Psoas muscle (tissue), 8 donors: ENCODE measurements around the gene ZDHHC19. TPM values are rescaled to one million over a fixed set of nuclear protein-coding genes. Genes with fewer than 3 reads are reported as not detected.
"Not testable (repeated sequence)": the region's sequence is repeated elsewhere in the genome, so short reads cannot be mapped to it uniquely, and the experiment has no call there.

Experiments
- ATAC-seq, 4 donors: fragments of 200-7000 bp; cut with Tn5 transposase; one replicate each; pipeline ENCODE4 v1.9.1; 2020; ENCODE audit warnings: moderate library complexity in 3 of 4, mild to moderate bottlenecking in 2 of 4
- DNase-seq, 2 donors: peaks; one replicate each; pipeline ENCODE4 v3.0.0-alpha.2; 2020
- H3K27ac ChIP-seq: fragments of 200-600 bp; one replicate; pipeline ENCODE4 v1.8.0; 2022
- H3K27me3 ChIP-seq, 3 donors: fragments of 200-600 bp in 1 of 3; one replicate each; pipeline versions ENCODE4 v1.6.1 to v1.8.0; 2013 to 2022; ENCODE audit warnings: low read length in 2 of 3, mild to moderate bottlenecking in 2 of 3, moderate library complexity in 1 of 3; ENCODE audit not compliant: insufficient read depth in 3 of 3
- H3K36me3 ChIP-seq, 2 donors: fragments of 200-600 bp in 1 of 2; one replicate each; pipeline versions ENCODE4 v1.6.1 to v1.8.0; 2013 to 2022; ENCODE audit warnings: low read depth in 1 of 2, mild to moderate bottlenecking in 1 of 2, moderate library complexity in 1 of 2; ENCODE audit not compliant: insufficient read depth in 1 of 2
- H3K4me1 ChIP-seq: fragments of 200-600 bp; one replicate; pipeline ENCODE4 v1.8.0; 2022
- H3K4me3 ChIP-seq: fragments of 200-600 bp; one replicate; pipeline ENCODE4 v1.8.0; 2022; ENCODE audit warnings: mild to moderate bottlenecking
- H3K9me3 ChIP-seq: fragments of 200-600 bp; one replicate; pipeline ENCODE4 v1.8.0; 2022
- WGBS, 3 donors: extraction: QIAGEN DNeasy Blood & Tissue Kit; methylation state at CpG; one replicate each; pipeline versions ENCODE4 v1.1.6 to v1.1.7; 2013; 5-methylcytosine and 5-hydroxymethylcytosine counted together
- intact Hi-C, 2 donors: fragments of 100-400 bp; cut with DNase I; formaldehyde crosslinking; loops; one replicate each; pipeline versions ENCODE4 v1.11.0 to v1.14.2; 2022
- polyA plus RNA-seq, 3 donors: library from polyadenylated mRNA; stranded (reverse); fragments of 200-250 nt; gene quantifications; one replicate each; pipeline ENCODE4 v1.2.3, GENCODE V29; 2013
- total RNA-seq, 4 donors: library from RNA; stranded (reverse); fragmentation: NEBNext Ultra II Directional in 2 of 4; extraction: Animal tissue kit (Norgen Biotek cat#: 25700) in 2 of 4; gene quantifications; one replicate each; pipeline versions ENCODE4 v1.2.1 to v1.2.4, GENCODE V29; 2021 to 2023
- TF ChIP-seq, protein P1 (sequence below): fragments of 200-600 bp; IDR thresholded peaks from one replicate; pipeline ENCODE4 v1.8.0; 2022; ENCODE audit warnings: antibody characterized with exemption
- donor health status: healthy with polysubstance abuse.
- donor health status: DM: no; HTN: no; CAD: no; lungs with moderate emphysema.
- donor health status: Bipolar disorder and iron deficiency.
- donor health status: healthy.
- donor health status: DM: yes; HTN: yes; CAD: no.
- donor health status: DM: no; HTN: no; CAD: no.
- donor health status: DM: no; HTN: no; CAD: no.
- donor health status: DM: yes; HTN: yes; CAD: no.

ZDHHC19 gene
- total and polyA plus RNA-seq, 7 donors: 0.25 to 1.1 (median 0.38) TPM; not detected in 2

DNA sequence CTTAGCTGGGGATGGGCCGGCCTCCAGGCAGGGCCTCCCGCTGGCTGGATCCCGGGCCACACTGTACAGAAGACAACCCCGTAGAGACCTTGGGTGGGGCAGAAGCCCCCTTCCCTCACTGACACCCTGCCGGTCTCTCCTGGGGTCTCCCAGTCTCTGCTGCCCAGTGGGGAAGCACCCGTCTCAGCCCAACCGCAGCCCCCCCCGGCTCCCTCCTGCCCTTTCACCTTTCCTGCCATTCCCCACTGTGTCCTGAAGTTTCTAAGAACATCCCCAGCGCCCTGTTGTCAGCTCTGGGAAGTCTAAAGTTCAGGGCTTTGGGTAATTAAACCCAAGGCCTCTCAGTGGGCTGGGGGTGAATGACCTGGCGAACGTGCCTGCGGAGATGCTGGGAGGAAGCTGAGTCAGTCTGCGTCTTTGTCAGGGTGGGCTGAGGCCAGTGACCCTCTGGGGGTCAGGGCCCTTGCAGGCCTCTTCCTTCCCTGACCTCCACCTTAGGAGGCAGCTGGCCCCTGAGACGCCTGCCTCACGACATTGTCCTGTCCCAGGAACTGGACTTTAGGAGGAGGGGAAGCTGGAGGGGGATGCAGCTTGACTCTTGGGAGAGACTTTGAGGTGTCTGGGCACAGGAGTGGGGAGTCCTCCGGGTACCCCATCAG is 3.7 kb upstream of the ZDHHC19 start:
- WGBS, 3 donors: 81 to 82% (median 81%) methylated on average over 15 to 16 of the region's 16 CpGs
- Histone ChIP-seq H3K4me3 (no peak overlapping the region), H3K27me3 (no peaks in the 10 kb centered on the region), H3K27ac (no peak overlapping the region), H3K36me3 (no peaks in the 10 kb centered on the region), H3K9me3 (no peaks in the 10 kb centered on the region), H3K4me1 (peaks cover 3% of the 10 kb centered on the region)
- intact Hi-C loops: no loop called here
- DNase-seq: no peak
- TF ChIP-seq, protein P1, sequence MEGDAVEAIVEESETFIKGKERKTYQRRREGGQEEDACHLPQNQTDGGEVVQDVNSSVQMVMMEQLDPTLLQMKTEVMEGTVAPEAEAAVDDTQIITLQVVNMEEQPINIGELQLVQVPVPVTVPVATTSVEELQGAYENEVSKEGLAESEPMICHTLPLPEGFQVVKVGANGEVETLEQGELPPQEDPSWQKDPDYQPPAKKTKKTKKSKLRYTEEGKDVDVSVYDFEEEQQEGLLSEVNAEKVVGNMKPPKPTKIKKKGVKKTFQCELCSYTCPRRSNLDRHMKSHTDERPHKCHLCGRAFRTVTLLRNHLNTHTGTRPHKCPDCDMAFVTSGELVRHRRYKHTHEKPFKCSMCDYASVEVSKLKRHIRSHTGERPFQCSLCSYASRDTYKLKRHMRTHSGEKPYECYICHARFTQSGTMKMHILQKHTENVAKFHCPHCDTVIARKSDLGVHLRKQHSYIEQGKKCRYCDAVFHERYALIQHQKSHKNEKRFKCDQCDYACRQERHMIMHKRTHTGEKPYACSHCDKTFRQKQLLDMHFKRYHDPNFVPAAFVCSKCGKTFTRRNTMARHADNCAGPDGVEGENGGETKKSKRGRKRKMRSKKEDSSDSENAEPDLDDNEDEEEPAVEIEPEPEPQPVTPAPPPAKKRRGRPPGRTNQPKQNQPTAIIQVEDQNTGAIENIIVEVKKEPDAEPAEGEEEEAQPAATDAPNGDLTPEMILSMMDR: no peak
- ATAC-seq: no peak

DNA sequence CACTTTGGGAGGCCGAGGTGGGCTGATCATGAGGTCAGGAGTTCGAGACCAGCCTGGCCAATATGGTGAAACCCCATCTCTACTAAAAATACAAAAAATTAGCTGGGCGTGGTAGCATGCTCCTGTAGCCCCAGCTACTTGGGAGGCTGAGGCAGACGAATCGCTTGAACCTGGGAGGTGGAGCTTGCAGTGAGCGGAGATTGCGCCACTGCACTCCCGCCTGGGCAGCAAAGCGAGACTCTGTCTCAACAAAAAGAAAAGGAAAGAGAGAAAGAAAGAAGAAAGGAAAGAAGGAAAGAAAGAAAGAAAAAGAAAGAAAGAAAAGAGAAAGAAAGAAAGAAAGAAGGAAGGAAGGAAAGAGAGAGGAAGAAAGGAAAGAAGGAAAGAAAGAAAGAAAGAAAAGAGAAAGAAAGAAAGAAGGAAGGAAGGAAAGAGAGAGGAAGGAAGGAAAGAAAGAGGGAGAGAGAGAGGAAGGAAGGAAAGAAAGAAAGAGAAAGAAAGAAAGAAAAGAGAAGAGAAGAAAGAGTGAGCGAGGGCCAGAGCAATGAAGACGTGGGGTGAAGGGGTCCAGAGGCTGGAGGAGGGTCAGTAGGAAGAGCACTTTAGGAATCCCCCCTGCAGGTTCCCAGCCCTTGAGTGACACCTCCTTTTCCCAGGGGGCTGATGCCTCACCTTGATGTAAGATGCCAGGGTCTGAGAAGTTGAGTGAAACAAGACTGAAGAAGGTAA is 1.1 kb downstream of the ZDHHC19 start:
- H3K4me3 ChIP-seq, H3K4me1 ChIP-seq, ATAC-seq, H3K36me3 ChIP-seq, H3K9me3 ChIP-seq, intact Hi-C loops, H3K27ac ChIP-seq, H3K27me3 ChIP-seq, DNase-seq: not testable (repeated sequence)
- WGBS, 3 donors: 82 to 96% (median 89%) methylated on average over 11 of the region's 11 CpGs

DNA sequence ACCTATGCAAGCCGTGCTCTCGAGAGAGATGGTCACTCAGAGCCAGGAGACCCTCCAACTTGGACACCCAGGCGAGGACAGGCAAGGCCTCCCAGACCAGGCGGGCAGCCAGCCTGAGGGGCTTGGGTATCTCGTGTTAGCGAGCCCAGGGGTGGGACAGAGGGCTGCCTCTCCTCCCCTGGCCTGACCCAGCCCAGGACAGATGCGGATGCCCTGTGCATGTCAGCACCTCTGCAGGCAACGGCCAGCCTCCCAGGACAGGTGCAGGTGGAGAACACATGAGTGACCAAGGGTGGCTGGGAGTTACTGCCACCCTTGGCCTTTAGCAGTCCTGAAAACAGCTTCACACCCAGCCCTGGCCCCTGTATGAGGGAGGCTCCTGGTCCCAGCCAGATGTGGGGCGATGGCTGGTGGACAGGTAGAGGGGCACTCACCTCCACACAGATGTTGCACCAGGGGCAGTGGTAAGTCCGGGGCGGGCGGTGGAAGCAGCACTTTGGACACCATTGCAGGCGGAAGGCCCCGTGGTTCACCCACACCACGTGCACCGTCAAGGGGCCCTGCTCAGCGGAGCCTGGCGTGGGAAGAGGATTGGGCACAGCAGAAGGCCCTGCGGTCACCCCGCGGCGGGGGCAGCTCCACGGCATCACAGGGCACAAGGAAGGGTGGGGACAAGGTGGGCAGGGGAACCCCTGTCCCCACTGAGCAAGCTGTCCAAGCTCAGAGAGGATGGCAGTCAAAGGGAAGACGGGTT is 2.1 kb downstream of the ZDHHC19 start:
- Histone ChIP-seq H3K27me3 (peaks cover 0 to 5% (median 2%) of the 10 kb centered on the region in 3 donors), H3K4me3 (no peak overlapping the region), H3K9me3 (no peaks in the 10 kb centered on the region), H3K4me1 (no peaks in the 10 kb centered on the region), H3K36me3 (no peaks in the 10 kb centered on the region), H3K27ac (no peak overlapping the region)
- ATAC-seq: peak in 2 of 4 donors; percentile 14 to 15
- 87 to 94% (median 90%) methylated on average over 22 to 24 of the region's 24 CpGs for WGBS, 3 donors
- intact Hi-C loops: no loop called here
- peak in 1 of 2 donors; percentile 49 for DNase-seq
- TF ChIP-seq, protein P1: no peak

DNA sequence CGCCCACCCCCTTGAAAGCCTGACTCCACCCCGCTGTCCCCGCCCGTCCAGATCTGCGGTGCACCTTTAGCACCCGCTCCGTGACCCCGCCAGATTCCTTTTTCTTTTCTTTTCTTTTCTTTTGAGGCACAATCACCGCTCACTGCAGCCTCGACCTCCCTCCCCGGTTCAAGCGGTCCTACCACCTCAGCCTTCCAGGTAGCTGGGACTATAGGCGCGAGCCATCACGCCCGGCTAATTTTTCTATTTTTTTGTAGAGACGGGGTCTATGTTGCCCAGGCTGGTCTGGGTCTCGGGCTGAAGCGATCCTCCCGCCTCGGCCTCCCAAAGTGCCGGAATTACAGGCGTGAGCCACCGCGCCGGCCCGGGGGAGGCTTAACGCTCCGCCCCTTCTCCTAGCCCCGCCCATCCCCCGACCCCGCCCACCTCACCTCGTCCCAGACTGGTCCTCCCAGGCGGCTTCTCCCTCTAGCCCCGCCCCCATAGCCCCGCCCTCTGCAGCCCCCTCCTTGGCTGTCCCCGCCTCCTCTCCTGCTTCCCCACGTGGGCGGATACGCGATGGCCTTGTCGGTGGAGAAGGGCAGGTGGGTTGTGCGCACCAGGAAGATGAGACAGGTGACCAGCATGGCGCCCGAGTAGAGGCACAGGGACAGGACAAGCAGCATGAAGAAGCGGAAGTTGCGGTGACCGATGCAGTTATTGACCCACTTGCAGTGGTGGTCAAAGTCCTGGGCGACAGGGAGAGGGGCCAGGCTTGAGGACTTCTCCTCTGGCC is 3.2 kb downstream of the ZDHHC19 start:
- Histone ChIP-seq H3K4me3 (peak overlapping the region; percentile 53), H3K27ac (no peak overlapping the region), H3K36me3 (no peaks in the 10 kb centered on the region), H3K27me3 (peaks cover 0 to 5% (median 2%) of the 10 kb centered on the region in 3 donors), H3K9me3 (no peaks in the 10 kb centered on the region), H3K4me1 (no peaks in the 10 kb centered on the region)
- DNase-seq (peak; percentile 58 to 69), ATAC-seq (peak; percentile 39 to 77 (median 74))
- TF ChIP-seq, protein P1: no peak
- 35 to 39% (median 37%) methylated on average over 45 to 49 of the region's 49 CpGs for WGBS, 3 donors
- intact Hi-C loops: no loop called here
